SU-DHL-6 (cell line): ENCODE results near the gene SCUBE1.

Source experiments
- H2AFZ ChIP-seq: fragments of 200-600 bp; sonication (generic); 2 replicates; pipeline ENCODE4 v1.6.1; 2014; ENCODE audit warnings: low read depth, mild to moderate bottlenecking, moderate library complexity, mixed read lengths, antibody characterized with exemption, low read length; ENCODE audit not compliant: severe bottlenecking
- H3F3A ChIP-seq: fragments of 200-600 bp; shearing (Covaris generic); 2 replicates; pipeline ENCODE4 v1.6.0; 2016; ENCODE audit warnings: antibody characterized with exemption, mild to moderate bottlenecking; ENCODE audit not compliant: insufficient read depth
- H3K27ac ChIP-seq: fragments of 200-600 bp; sonication (generic); 2 replicates; pipeline ENCODE4 v1.5.1; 2016; ENCODE audit warnings: low read depth, mild to moderate bottlenecking, low read length, moderate library complexity, mixed read lengths
- H3K27me3 ChIP-seq: fragments of 200-600 bp; sonication (generic), shearing (Covaris generic); 2 replicates; pipeline ENCODE4 v1.6.0; 2014; ENCODE audit warnings: mild to moderate bottlenecking, low read length
- H3K36me3 ChIP-seq: fragments of 200-600 bp; sonication (generic); 2 replicates; pipeline ENCODE4 v1.6.1; 2014; ENCODE audit warnings: mild to moderate bottlenecking, low read length, mixed read lengths
- H3K4me2 ChIP-seq: fragments of 300-600, 200-600 bp; shearing (Covaris generic), sonication (generic); 2 replicates; pipeline ENCODE4 v1.6.0; 2014; ENCODE audit warnings: low read length, low read depth, mild to moderate bottlenecking; ENCODE audit not compliant: poor library complexity, severe bottlenecking
- H3K4me3 ChIP-seq: fragments of 200-600 bp; sonication (generic); 2 replicates; pipeline ENCODE4 v1.5.1; 2014; ENCODE audit warnings: antibody characterized with exemption, low read length, mild to moderate bottlenecking, mixed read lengths; ENCODE audit not compliant: insufficient read depth, poor library complexity, severe bottlenecking
- H3K79me2 ChIP-seq: fragments of 200-600 bp; sonication (generic); 2 replicates; pipeline ENCODE4 v1.6.1; 2014; ENCODE audit warnings: mild to moderate bottlenecking, low read length, moderate library complexity; ENCODE audit not compliant: insufficient read depth
- H3K9ac ChIP-seq: fragments of 200-600 bp; sonication (generic); 2 replicates; pipeline ENCODE4 v1.7.0; 2014; ENCODE audit warnings: mild to moderate bottlenecking, low read length
- H3K9me2 ChIP-seq: fragments of 200-600 bp; sonication (generic); replicated peaks from 2 replicates; pipeline ENCODE4 v1.6.1; 2014; ENCODE audit warnings: low read length; ENCODE audit not compliant: insufficient read depth
- H3K9me3 ChIP-seq: fragments of 200-600 bp; sonication (generic); 2 replicates; pipeline ENCODE4 v1.6.1; 2014; ENCODE audit warnings: low read length, mixed read lengths; ENCODE audit not compliant: insufficient read depth
- H4K20me1 ChIP-seq: fragments of 200-600 bp; sonication (generic); 2 replicates; pipeline ENCODE4 v1.6.1; 2014; ENCODE audit warnings: low read depth, mild to moderate bottlenecking, antibody characterized with exemption, low read length, moderate library complexity, mixed read lengths
- EZH2phosphoT487 ChIP-seq: fragments of 200-600 bp; sonication (generic), shearing (Covaris generic); conservative IDR thresholded peaks from 2 replicates; pipeline ENCODE4 v1.6.1; 2018; ENCODE audit warnings: mild to moderate bottlenecking, antibody characterized with exemption, low read length, moderate library complexity, mixed read lengths
- TF ChIP-seq, protein P1 (sequence below): fragments of 200-600 bp; sonication (generic); IDR thresholded peaks from one replicate; pipeline ENCODE4 v1.5.1; 2017; ENCODE audit warnings: antibody characterized with exemption, mild to moderate bottlenecking, low read length, moderate library complexity; ENCODE audit not compliant: insufficient read depth, poor library complexity, severe bottlenecking

The SCUBE1 gene

DNA sequence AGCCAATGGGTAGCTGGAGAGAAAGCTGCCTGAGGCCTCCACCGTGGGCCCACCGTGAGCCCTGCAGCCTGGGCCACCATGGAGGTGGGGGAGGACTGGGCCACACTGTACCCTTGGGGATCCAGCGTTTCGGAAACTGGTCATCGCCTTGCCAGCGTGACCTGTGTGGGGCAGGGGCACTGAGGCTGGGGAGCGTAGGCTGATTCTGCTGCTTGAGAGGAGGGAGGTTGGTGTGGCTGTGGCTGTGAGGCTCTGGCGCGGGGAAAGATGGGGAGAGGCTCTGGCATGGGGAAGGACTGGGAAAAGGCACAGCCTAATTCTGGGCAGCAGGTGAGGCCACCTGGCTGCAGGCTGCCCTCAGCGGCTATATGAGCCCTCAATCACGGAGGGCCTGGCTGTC, 143.6 kb downstream of the SCUBE1 start:
- Histone ChIP-seq H3K4me2 (no peak overlapping the region), H3F3A (no peaks in the 10 kb centered on the region), H2AFZ (no peak overlapping the region), H3K27me3 (no peaks in the 10 kb centered on the region), H3K4me3 (no peak overlapping the region), H3K27ac (no peak overlapping the region), H3K36me3 (no peaks in the 10 kb centered on the region), H3K79me2 (no peaks in the 10 kb centered on the region), H3K9ac (no peak overlapping the region), H4K20me1 (no peaks in the 10 kb centered on the region), H3K9me3 (no peaks in the 10 kb centered on the region), H3K9me2 (no peaks in the 10 kb centered on the region)
- TF ChIP-seq, protein P1, sequence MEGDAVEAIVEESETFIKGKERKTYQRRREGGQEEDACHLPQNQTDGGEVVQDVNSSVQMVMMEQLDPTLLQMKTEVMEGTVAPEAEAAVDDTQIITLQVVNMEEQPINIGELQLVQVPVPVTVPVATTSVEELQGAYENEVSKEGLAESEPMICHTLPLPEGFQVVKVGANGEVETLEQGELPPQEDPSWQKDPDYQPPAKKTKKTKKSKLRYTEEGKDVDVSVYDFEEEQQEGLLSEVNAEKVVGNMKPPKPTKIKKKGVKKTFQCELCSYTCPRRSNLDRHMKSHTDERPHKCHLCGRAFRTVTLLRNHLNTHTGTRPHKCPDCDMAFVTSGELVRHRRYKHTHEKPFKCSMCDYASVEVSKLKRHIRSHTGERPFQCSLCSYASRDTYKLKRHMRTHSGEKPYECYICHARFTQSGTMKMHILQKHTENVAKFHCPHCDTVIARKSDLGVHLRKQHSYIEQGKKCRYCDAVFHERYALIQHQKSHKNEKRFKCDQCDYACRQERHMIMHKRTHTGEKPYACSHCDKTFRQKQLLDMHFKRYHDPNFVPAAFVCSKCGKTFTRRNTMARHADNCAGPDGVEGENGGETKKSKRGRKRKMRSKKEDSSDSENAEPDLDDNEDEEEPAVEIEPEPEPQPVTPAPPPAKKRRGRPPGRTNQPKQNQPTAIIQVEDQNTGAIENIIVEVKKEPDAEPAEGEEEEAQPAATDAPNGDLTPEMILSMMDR, result no peak

DNA sequence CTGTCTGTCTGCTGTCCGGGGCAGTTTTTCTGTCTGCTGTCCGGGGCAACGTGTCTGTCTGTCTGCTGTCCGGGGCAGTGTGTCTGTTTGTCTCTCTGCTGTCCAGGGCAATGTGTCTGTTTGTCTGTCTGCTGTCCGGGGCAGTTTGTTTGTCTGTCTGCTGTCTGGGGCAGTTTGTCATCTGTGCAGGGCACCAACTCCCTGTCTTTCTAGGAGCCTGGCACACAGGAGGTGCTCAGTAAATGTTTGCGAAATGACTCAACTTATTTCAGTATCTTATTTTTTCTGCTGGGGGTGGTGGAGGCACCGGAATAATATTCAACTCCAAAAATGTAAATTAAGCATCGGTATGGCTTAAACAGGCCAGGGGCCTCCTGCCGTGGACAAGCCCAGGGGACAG, 144.2 kb downstream of the SCUBE1 start:
- Histone ChIP-seq H3K9ac (no peak overlapping the region), H3K79me2 (no peaks in the 10 kb centered on the region), H3K27ac (no peak overlapping the region), H2AFZ (no peak overlapping the region), H3F3A (no peaks in the 10 kb centered on the region), H3K4me3 (no peak overlapping the region), H3K4me2 (no peak overlapping the region), H4K20me1 (no peaks in the 10 kb centered on the region), H3K27me3 (no peaks in the 10 kb centered on the region), H3K9me3 (no peaks in the 10 kb centered on the region), H3K36me3 (no peaks in the 10 kb centered on the region), H3K9me2 (no peaks in the 10 kb centered on the region)
- TF ChIP-seq, protein P1, result no peak
- TF ChIP-seq EZH2phosphoT487, result no peak

DNA sequence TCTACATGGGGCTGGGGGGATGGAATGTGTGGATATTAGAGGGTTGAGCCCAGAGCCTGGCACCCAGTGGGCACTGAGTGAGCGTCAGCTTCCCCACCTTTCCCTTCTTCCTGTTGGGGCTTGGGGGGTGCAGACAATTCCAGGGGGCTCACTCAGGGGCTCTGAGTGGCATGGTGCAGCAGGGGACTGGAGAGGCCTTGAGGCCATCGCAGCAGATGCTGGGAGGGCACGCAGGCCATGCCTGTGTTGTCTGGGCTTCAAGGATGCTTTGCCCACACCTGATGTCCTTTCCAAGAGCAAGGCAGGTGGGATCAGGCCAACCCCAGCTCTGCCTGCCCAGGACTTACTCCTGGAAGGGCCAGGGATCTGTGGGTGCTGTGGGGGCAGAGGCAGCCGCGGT, 145.0 kb downstream of the SCUBE1 start:
- no peak for TF ChIP-seq EZH2phosphoT487
- TF ChIP-seq, protein P1, result no peak
- no peaks in the 10 kb centered on the region for H3K36me3 ChIP-seq
- no peaks in the 10 kb centered on the region for H3K9me3 ChIP-seq
- H3K27me3 ChIP-seq, result no peaks in the 10 kb centered on the region
- H3K79me2 ChIP-seq, result no peaks in the 10 kb centered on the region
- no peaks in the 10 kb centered on the region for H4K20me1 ChIP-seq
- no peaks in the 10 kb centered on the region for H3K9me2 ChIP-seq
- H3K4me3 ChIP-seq, result no peak overlapping the region
- H3F3A ChIP-seq, result no peaks in the 10 kb centered on the region
- no peak overlapping the region for H2AFZ ChIP-seq
- H3K9ac ChIP-seq, result no peak overlapping the region
- no peak overlapping the region for H3K4me2 ChIP-seq
- no peak overlapping the region for H3K27ac ChIP-seq
